ENCODE measurements around the gene VPS51.

VPS51 gene

DNA sequence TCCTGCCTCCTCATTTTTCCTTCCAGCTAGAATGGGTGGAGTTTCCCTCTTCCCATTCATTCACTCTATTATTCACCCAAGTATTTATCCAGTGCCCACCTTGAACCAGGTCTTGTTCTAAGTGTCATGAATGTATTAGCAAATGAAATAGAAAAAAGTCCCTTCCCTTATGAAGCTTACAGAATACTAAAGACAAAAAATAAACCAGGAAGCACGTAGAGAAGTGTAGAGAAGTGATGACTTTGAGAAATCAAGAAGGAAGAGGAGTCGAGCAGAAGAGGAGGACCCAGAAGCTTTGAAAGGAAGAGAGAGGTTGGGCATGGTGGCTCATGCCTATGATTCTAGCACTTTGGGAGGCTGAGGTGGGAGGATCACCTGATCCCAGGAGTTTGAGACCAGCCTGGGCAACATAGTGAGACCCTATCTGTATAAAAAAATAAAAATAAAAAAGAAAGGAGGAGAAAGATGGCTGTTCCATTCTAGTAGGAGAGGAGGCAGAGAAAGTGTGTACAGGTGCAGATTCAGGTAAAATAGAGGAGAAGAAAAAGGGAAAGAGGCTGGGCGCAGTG, 55.4 kb downstream of the VPS51 start:
- Histone ChIP-seq H3K27me3 (ENCODE audit: control insufficient read depth, insufficient read depth, low read length) (no peaks in the 10 kb centered on the region), H3K4me3 (ENCODE audit: low read depth, low read length) (no peak overlapping the region), H2AFZ (no peak overlapping the region), H3K9ac (no peak overlapping the region), H3K9me3 (ENCODE audit: control insufficient read depth, low read length) (no peaks in the 10 kb centered on the region), H3K4me2 (ENCODE audit: low read length) (no peak overlapping the region), H3K27ac (no peak overlapping the region), H3K36me3 (ENCODE audit: control insufficient read depth, insufficient read depth, low read length) (no peaks in the 10 kb centered on the region), H3K79me2 (no peaks in the 10 kb centered on the region), H3K4me1 (no peaks in the 10 kb centered on the region)
- TF ChIP-seq, protein P1, sequence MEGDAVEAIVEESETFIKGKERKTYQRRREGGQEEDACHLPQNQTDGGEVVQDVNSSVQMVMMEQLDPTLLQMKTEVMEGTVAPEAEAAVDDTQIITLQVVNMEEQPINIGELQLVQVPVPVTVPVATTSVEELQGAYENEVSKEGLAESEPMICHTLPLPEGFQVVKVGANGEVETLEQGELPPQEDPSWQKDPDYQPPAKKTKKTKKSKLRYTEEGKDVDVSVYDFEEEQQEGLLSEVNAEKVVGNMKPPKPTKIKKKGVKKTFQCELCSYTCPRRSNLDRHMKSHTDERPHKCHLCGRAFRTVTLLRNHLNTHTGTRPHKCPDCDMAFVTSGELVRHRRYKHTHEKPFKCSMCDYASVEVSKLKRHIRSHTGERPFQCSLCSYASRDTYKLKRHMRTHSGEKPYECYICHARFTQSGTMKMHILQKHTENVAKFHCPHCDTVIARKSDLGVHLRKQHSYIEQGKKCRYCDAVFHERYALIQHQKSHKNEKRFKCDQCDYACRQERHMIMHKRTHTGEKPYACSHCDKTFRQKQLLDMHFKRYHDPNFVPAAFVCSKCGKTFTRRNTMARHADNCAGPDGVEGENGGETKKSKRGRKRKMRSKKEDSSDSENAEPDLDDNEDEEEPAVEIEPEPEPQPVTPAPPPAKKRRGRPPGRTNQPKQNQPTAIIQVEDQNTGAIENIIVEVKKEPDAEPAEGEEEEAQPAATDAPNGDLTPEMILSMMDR (IDR thresholded peaks at IDR 0.05), result no peak

DNA sequence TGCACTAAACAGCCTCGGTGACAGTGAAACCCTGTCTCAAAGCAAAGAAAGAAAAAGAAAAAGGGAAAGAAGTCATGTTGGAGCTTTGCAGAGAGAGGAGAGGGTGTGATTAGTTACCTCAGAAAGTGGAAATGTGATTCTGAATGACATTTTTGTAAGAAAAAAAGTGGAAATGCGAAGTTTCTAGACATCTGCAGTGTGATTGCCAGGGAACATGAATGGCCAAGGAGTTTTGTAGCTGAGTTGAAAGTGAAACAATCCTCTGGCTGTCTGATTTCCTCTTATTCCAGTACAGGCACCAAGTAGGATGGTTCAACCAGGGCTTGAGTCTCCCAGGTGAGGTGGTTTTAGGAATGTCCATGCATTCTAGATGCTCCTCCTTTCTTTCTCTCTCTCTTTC, 56.1 kb downstream of the VPS51 start:
- H3K4me3 ChIP-seq (ENCODE audit: low read depth, low read length), result no peak overlapping the region

DNA sequence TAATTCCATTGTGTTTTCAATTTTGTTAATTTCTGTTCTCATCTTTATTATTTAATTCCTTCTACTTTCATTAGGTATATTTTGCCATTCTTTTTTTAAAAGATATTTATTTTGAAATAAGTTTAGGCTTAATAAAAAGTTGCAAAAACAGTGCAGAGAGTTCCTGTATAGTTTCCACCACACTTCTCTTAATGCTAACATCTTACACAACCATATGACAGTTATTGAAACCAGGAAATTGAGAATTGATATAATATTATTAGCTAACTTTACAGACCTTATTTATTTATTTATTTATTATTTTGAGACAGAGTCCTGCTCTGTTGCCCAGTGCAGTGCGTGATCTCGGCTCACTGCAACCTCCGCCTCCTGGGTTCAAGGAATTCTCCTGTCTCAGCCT, 60.2 kb downstream of the VPS51 start:
- Histone ChIP-seq H3K9ac (no peak overlapping the region), H2AFZ (no peak overlapping the region), H3K79me2 (no peaks in the 10 kb centered on the region), H3K4me1 (no peaks in the 10 kb centered on the region), H3K9me3 (ENCODE audit: control insufficient read depth, low read length) (no peaks in the 10 kb centered on the region), H3K4me3 (ENCODE audit: low read depth, low read length) (no peak overlapping the region), H3K27me3 (ENCODE audit: control insufficient read depth, insufficient read depth, low read length) (no peaks in the 10 kb centered on the region), H3K4me2 (ENCODE audit: low read length) (no peak overlapping the region), H3K27ac (no peak overlapping the region), H3K36me3 (ENCODE audit: control insufficient read depth, insufficient read depth, low read length) (no peaks in the 10 kb centered on the region)
- TF ChIP-seq, protein P1 (IDR thresholded peaks at IDR 0.05), result no peak

More for the DNA sequence above, 56.1 kb downstream of the VPS51 start:
- Histone ChIP-seq H3K79me2 (no peaks in the 10 kb centered on the region), H3K36me3 (ENCODE audit: control insufficient read depth, insufficient read depth, low read length) (no peaks in the 10 kb centered on the region), H3K4me1 (no peaks in the 10 kb centered on the region), H3K4me2 (ENCODE audit: low read length) (no peak overlapping the region), H3K9ac (no peak overlapping the region), H3K9me3 (ENCODE audit: control insufficient read depth, low read length) (no peaks in the 10 kb centered on the region), H3K27me3 (ENCODE audit: control insufficient read depth, insufficient read depth, low read length) (no peaks in the 10 kb centered on the region), H3K27ac (no peak overlapping the region), H2AFZ (no peak overlapping the region)
- TF ChIP-seq, protein P1 (IDR thresholded peaks at IDR 0.05), result no peak

DNA sequence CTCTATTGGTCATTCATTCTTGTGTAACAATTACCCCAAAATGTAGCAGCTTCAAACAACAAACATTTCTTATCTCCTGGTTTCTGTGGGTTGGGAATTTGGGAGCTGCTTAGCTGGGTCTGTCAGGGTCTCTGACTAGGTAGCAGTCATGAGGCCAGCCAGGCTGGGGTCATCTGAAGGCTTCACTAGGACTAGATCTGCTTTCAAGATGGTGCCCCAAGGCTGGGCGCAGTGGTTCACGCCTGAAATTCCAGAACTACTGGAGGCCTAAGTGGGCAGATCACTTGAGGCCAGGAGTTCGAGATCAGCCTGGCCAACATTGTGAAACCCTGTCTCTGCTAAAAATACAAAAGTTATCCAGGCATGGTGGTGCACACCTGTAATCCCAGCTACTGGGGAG, 60.9 kb downstream of the VPS51 start:
- Histone ChIP-seq H3K27me3 (ENCODE audit: control insufficient read depth, insufficient read depth, low read length) (no peaks in the 10 kb centered on the region), H3K4me1 (no peaks in the 10 kb centered on the region), H3K79me2 (no peaks in the 10 kb centered on the region), H3K9ac (no peak overlapping the region), H3K27ac (no peak overlapping the region), H3K9me3 (ENCODE audit: control insufficient read depth, low read length) (no peaks in the 10 kb centered on the region), H3K4me2 (ENCODE audit: low read length) (no peak overlapping the region), H3K36me3 (ENCODE audit: control insufficient read depth, insufficient read depth, low read length) (no peaks in the 10 kb centered on the region), H2AFZ (no peak overlapping the region), H3K4me3 (ENCODE audit: low read depth, low read length) (no peak overlapping the region)
- TF ChIP-seq, protein P1 (IDR thresholded peaks at IDR 0.05), result no peak

DNA sequence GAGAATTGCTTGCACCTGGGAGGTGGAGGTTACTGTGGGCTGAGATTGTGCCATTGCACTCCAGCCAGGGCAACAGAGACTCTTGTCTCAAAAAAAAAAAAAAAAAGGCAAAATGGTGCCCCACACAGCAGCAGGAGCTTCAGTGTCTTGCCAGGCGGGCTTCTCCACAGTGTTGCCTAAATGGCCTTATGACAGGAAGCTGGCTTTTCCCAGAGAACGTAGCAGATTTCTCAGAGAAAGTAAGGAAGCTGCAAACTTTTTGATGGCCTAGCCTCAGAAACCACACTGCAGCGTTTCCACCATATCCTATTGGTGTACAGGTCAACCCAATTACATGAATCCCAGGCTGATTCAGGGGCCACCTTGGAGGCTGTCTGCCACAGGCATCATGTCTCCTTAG, 61.3 kb downstream of the VPS51 start:
- Histone ChIP-seq H2AFZ (no peak overlapping the region), H3K4me1 (no peaks in the 10 kb centered on the region), H3K4me3 (ENCODE audit: low read depth, low read length) (no peak overlapping the region), H3K9ac (no peak overlapping the region), H3K36me3 (ENCODE audit: control insufficient read depth, insufficient read depth, low read length) (no peaks in the 10 kb centered on the region), H3K79me2 (no peaks in the 10 kb centered on the region), H3K27me3 (ENCODE audit: control insufficient read depth, insufficient read depth, low read length) (no peaks in the 10 kb centered on the region), H3K9me3 (ENCODE audit: control insufficient read depth, low read length) (no peaks in the 10 kb centered on the region), H3K4me2 (ENCODE audit: low read length) (no peak overlapping the region), H3K27ac (no peak overlapping the region)
- TF ChIP-seq, protein P1 (IDR thresholded peaks at IDR 0.05), result no peak
